PC-3 (cell line): Measurements from ENCODE around the gene PLIN1. TPM values are rescaled to one million over a fixed set of nuclear protein-coding genes. Genes with fewer than 3 reads are reported as not detected.

Experiments
- ATAC-seq: fragments of 200-7000 bp; cut with Tn5 transposase; 2 replicates; pipeline ENCODE4 v1.9.1; 2020; ENCODE audit warnings: mild to moderate bottlenecking, moderate library complexity
- BruUV-seq: library from RNA; stranded (reverse); fragments of 400-500 nt; replicated peaks from 2 replicates; lab custom pipeline; 2021; lab: Mats Ljungman, UMichigan
- CTCF ChIA-PET: fragments of 300-600 bp; sonication (Branson Sonifier 250); formaldehyde crosslinking; loops from one replicate; lab custom pipeline; 2022; ENCODE audit warnings: antibody characterized with exemption; lab: Charles Lee
- POLR2A ChIA-PET: fragments of 300-600 bp; sonication (Branson Sonifier 250); formaldehyde crosslinking; loops from one replicate; lab custom pipeline; 2022; ENCODE audit warnings: antibody characterized with exemption; ENCODE audit not compliant: unreplicated experiment; lab: Charles Lee
- DNase-seq: peaks from one replicate; pipeline ENCODE4 v3.0.0-alpha.2; 2015
- H2AFZ ChIP-seq: fragments of 300-600 bp; sonication (generic); 2 replicates; pipeline ENCODE4 v1.6.0; 2016; ENCODE audit warnings: antibody characterized with exemption, low read length
- H3F3A ChIP-seq: fragments of 300-600 bp; sonication (generic); one replicate; pipeline ENCODE4 v1.6.0; 2017; ENCODE audit warnings: antibody characterized with exemption, low read length, control low read depth, mild to moderate bottlenecking; ENCODE audit not compliant: unreplicated experiment
- H3K27ac ChIP-seq: fragments of 300-600 bp; sonication (generic); 2 replicates; pipeline ENCODE4 v1.5.1; 2016; ENCODE audit warnings: mild to moderate bottlenecking, low read length
- H3K27me3 ChIP-seq: fragments of 300-600 bp; sonication (generic); 2 replicates; pipeline ENCODE4 v1.6.1; 2016; ENCODE audit warnings: low read length, mixed read lengths
- H3K36me3 ChIP-seq: fragments of 300-600 bp; sonication (generic); 2 replicates; pipeline ENCODE4 v1.6.1; 2016; ENCODE audit warnings: low read depth, mixed run types, low read length, mixed read lengths
- H3K4me1 ChIP-seq: fragments of 300-600 bp; sonication (generic); 2 replicates; pipeline ENCODE4 v1.5.1; 2016; ENCODE audit warnings: low read length; ENCODE audit not compliant: insufficient read depth
- H3K4me2 ChIP-seq: fragments of 300-600 bp; sonication (generic); 2 replicates; pipeline ENCODE4 v1.6.0; 2016; ENCODE audit warnings: low read length
- H3K4me3 ChIP-seq: fragments of 300-600 bp; sonication (generic); 2 replicates; pipeline ENCODE4 v1.5.1; 2016; ENCODE audit warnings: mild to moderate bottlenecking, low read length, mixed read lengths
- H3K79me2 ChIP-seq: fragments of 300-600 bp; sonication (generic); 2 replicates; pipeline ENCODE4 v1.6.1; 2017; ENCODE audit warnings: low read length, mixed read lengths
- H3K9ac ChIP-seq: fragments of 300-600 bp; sonication (generic); 2 replicates; pipeline ENCODE4 v1.6.0; 2016; ENCODE audit warnings: mild to moderate bottlenecking, low read length
- H3K9me2 ChIP-seq: fragments of 300-600 bp; sonication (generic); replicated peaks from 2 replicates; pipeline ENCODE4 v1.6.1; 2016; ENCODE audit warnings: mixed run types, low read length, mixed read lengths
- H3K9me3 ChIP-seq: fragments of 300-600 bp; sonication (generic); 2 replicates; pipeline ENCODE4 v1.6.1; 2016; ENCODE audit warnings: low read length, mixed read lengths
- H4K20me1 ChIP-seq: fragments of 300-600 bp; sonication (generic); 2 replicates; pipeline ENCODE4 v1.6.1; 2016; ENCODE audit warnings: low read length, mixed read lengths
- EZH2 ChIP-seq: fragments of 300-600 bp; sonication (generic); IDR thresholded peaks from one replicate; pipeline ENCODE4 v1.6.1; 2017; ENCODE audit warnings: antibody characterized with exemption, mild to moderate bottlenecking, low read length; ENCODE audit not compliant: unreplicated experiment
- EZH2phosphoT487 ChIP-seq: fragments of 300-600 bp; sonication (generic); IDR thresholded peaks from 2 replicates; pipeline ENCODE4 v1.6.1; 2018; ENCODE audit warnings: mild to moderate bottlenecking, antibody characterized with exemption, low read length, borderline replicate concordance
- intact Hi-C: fragments of 100-400 bp; cut with micrococcal nuclease; formaldehyde crosslinking; loops from 2 replicates; pipeline ENCODE4 v1.9.0; 2023
- total RNA-seq: library from RNA; depleted of rRNA; stranded (reverse); fragments of >200 nt; gene quantifications from 2 replicates; pipeline ENCODE4 v1.2.3, GENCODE V29; 2014
- TF ChIP-seq, protein P1 (sequence below): fragments of 300-600 bp; sonication (generic); conservative IDR thresholded peaks from 2 replicates; pipeline ENCODE4 v1.5.1; 2017; ENCODE audit warnings: antibody characterized with exemption, low read depth, mild to moderate bottlenecking, low read length

PLIN1 gene
- total RNA-seq, 1 experiment from 2014 or later, result 1.0 TPM

DNA sequence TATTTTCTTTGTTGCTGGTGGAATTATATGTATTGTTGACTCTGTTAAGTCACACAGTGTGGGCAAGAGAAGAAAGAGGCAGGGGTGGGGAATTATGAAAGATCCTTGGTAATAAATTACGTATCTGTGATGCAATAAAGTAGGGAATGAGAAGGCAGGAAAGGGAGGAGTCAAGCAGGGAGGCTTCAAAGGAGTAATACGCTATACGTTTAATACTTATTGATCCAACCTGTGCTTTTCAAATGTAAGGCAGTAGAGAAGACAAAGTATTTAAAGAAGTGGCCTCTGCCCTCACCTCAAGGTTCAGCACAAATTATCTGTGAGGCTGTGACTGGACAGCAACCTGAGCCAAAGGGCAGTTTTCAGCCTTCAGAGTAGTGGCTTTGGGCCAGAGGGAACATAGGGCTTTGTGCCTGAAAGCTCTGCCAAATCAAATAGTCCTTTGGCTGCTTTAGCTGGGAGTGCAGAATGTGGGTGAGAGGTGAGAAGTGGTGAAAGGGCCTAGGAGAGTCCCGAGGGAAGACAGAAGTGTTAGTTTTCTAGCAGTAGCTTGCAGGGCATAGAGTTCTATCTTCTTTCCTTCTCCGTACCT, 1.2 kb upstream of the PLIN1 start:
- Histone ChIP-seq H2AFZ (no peak overlapping the region), H3K79me2 (no peaks in the 10 kb centered on the region), H3K4me2 (peak overlapping the region; percentile 54), H3K9ac (no peak overlapping the region), H3K4me1 (peaks cover 24% of the 10 kb centered on the region), H3F3A (no peaks in the 10 kb centered on the region), H3K4me3 (no peak overlapping the region), H4K20me1 (no peaks in the 10 kb centered on the region), H3K36me3 (peaks cover 6% of the 10 kb centered on the region; the same call in 1 of the 2 replicates), H3K9me2 (no peaks in the 10 kb centered on the region), H3K9me3 (no peaks in the 10 kb centered on the region), H3K27ac (peak overlapping the region; percentile 54), H3K27me3 (no peaks in the 10 kb centered on the region)
- no TSS peak for BruUV-seq
- peak; percentile 89 for ATAC-seq
- no peak for TF ChIP-seq EZH2
- TF ChIP-seq EZH2phosphoT487, result no peak
- TF ChIP-seq, protein P1, sequence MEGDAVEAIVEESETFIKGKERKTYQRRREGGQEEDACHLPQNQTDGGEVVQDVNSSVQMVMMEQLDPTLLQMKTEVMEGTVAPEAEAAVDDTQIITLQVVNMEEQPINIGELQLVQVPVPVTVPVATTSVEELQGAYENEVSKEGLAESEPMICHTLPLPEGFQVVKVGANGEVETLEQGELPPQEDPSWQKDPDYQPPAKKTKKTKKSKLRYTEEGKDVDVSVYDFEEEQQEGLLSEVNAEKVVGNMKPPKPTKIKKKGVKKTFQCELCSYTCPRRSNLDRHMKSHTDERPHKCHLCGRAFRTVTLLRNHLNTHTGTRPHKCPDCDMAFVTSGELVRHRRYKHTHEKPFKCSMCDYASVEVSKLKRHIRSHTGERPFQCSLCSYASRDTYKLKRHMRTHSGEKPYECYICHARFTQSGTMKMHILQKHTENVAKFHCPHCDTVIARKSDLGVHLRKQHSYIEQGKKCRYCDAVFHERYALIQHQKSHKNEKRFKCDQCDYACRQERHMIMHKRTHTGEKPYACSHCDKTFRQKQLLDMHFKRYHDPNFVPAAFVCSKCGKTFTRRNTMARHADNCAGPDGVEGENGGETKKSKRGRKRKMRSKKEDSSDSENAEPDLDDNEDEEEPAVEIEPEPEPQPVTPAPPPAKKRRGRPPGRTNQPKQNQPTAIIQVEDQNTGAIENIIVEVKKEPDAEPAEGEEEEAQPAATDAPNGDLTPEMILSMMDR, result no peak
- ChIA-PET CTCF (no interaction called here), POLR2A (no interaction called here)
- intact Hi-C loops, result loop anchor here (1.0 kb wide), 1 partner anchor 17 kb away; no protein-coding TSS in a partner anchor
- DNase-seq, result peak; percentile 90

DNA sequence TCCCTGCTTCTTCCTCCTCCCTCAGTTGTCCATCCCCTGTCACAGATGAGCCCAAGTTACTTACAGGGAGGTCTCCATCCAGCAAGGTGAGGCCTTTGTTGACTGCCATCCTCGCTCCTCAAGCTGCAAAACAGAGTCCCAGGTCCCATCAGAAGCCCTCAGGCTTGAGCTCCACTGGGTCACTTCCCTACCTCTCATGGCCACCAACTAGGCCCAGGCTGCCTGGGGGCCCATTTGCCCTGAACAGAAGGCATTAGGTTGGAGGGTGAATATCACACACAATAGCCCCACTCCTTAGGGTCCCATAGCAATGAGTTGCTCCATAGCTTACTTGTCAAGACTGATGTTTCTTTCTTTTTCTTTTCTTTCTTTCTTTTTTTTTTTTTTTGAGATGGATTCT, 1.8 kb downstream of the PLIN1 start:
- no TSS peak for BruUV-seq
- POLR2A ChIA-PET, result no interaction called here
- TF ChIP-seq, protein P1, result no peak
- TF ChIP-seq EZH2 (no peak), EZH2phosphoT487 (no peak)
- ATAC-seq, result no peak
- Histone ChIP-seq H3K27me3 (no peaks in the 10 kb centered on the region), H3F3A (no peaks in the 10 kb centered on the region), H2AFZ (no peak overlapping the region), H3K4me2 (no peak overlapping the region), H3K4me3 (no peak overlapping the region), H3K9ac (no peak overlapping the region), H3K9me2 (no peaks in the 10 kb centered on the region), H3K36me3 (no peaks in the 10 kb centered on the region), H3K79me2 (no peaks in the 10 kb centered on the region), H3K9me3 (no peaks in the 10 kb centered on the region), H3K4me1 (peaks cover 24% of the 10 kb centered on the region), H3K27ac (no peak overlapping the region), H4K20me1 (no peaks in the 10 kb centered on the region)
- intact Hi-C loops, result no loop called here
- CTCF ChIA-PET, result no interaction called here
- no peak for DNase-seq

DNA sequence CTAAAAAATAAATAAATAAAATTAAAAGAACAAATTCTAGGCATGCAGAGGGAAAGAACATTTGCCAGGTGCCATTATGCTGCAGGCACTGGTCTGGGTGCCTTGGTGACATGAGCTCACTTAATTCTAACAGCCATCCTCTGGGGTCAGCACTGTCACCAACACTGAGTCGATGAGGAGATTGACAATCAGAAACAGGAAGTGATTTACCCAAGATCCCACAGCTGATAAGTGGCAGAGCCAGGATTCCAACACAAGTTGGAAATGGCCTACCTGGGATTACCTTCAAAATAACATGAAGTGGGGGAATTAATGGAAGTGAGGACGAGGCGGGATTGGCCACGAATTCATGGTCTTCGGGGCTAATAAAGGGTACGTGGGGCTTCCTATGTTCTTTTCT, 3.6 kb downstream of the PLIN1 start:
- Histone ChIP-seq H3K9me2 (no peaks in the 10 kb centered on the region), H3K79me2 (no peaks in the 10 kb centered on the region), H3F3A (no peaks in the 10 kb centered on the region), H3K4me3 (no peak overlapping the region), H3K27ac (no peak overlapping the region), H3K36me3 (no peaks in the 10 kb centered on the region), H2AFZ (no peak overlapping the region), H3K4me1 (peaks cover 11% of the 10 kb centered on the region), H4K20me1 (no peaks in the 10 kb centered on the region), H3K27me3 (no peaks in the 10 kb centered on the region), H3K9ac (no peak overlapping the region), H3K4me2 (no peak overlapping the region), H3K9me3 (no peaks in the 10 kb centered on the region)
- POLR2A ChIA-PET, result no interaction called here
- TF ChIP-seq, protein P1, result no peak
- TF ChIP-seq EZH2 (no peak), EZH2phosphoT487 (no peak)
- BruUV-seq, result no TSS peak
- DNase-seq (no peak), ATAC-seq (no peak)
- intact Hi-C loops, result no loop called here
- CTCF ChIA-PET, result no interaction called here
